Measurements from ENCODE around the gene TIMM50.

Gene TIMM50

GRCh38 chr19:39481676-39482075, 1.0 kb downstream of the TIMM50 start:
- 87 to 92% methylated on average over 11 of the region's 11 CpGs for WGBS, 2 experiments
- peak overlapping the region; percentile 88 for H3K4me3 ChIP-seq (ENCODE audit: insufficient read depth, low read depth, low read length)
- peaks cover 10% of the 10 kb centered on the region for H3K36me3 ChIP-seq (ENCODE audit: control insufficient read depth, insufficient read depth, low read length)
- H3K4me1 ChIP-seq (ENCODE audit: control insufficient read depth, insufficient read depth, low read length): peaks cover 6% of the 10 kb centered on the region
- no peaks in the 10 kb centered on the region for H3K27me3 ChIP-seq (ENCODE audit: control insufficient read depth, insufficient read depth, low read length, poor library complexity, severe bottlenecking)
- H3K9me3 ChIP-seq (ENCODE audit: control insufficient read depth, low read length): no peaks in the 10 kb centered on the region
- no peak overlapping the region for H3K27ac ChIP-seq (ENCODE audit: insufficient read depth, low read depth, low read length, poor library complexity, severe bottlenecking)

- no peaks in the 10 kb centered on the region for H3K27me3 ChIP-seq (ENCODE audit: control insufficient read depth, insufficient read depth, low read length, poor library complexity, severe bottlenecking)
- no peaks in the 10 kb centered on the region for H3K9me3 ChIP-seq (ENCODE audit: control insufficient read depth, low read length)
- peaks cover 10% of the 10 kb centered on the region for H3K36me3 ChIP-seq (ENCODE audit: control insufficient read depth, insufficient read depth, low read length)
- no peak overlapping the region for H3K4me3 ChIP-seq (ENCODE audit: insufficient read depth, low read depth, low read length)
- H3K4me1 ChIP-seq (ENCODE audit: control insufficient read depth, insufficient read depth, low read length): peaks cover 6% of the 10 kb centered on the region
- WGBS, 2 experiments: 93 to 94% methylated on average over 4 to 6 of the region's 6 CpGs
- H3K27ac ChIP-seq (ENCODE audit: insufficient read depth, low read depth, low read length, poor library complexity, severe bottlenecking): no peak overlapping the region
Observed at GRCh38 chr19:39483141-39483540, 2.5 kb downstream of the TIMM50 start.

DNA sequence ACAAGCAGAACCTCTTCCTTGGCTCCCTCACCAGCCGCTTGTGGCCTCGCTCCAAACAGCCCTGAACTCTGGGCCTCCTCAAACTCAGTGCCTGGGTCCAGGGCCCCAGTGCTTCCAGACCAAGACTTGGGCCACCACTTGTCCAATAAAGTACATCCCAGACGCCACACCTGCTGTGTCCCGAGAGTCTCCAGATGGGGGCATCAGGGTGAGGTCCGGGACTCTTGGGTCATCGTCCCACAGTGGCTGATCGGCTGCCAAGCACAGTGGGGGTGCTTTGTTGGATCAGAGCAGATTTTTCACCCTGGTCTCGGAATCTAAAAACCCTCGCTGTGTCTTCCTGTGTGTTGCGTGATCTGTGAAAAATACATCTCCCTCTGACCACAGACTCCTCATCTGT, 9.1 kb downstream of the TIMM50 start:
- no peaks in the 10 kb centered on the region for H3K9me3 ChIP-seq (ENCODE audit: control insufficient read depth, low read length)
- H3K4me3 ChIP-seq (ENCODE audit: insufficient read depth, low read depth, low read length): no peak overlapping the region
- 86 to 87% methylated on average over 10 of the region's 10 CpGs for WGBS, 2 experiments
- no peaks in the 10 kb centered on the region for H3K27me3 ChIP-seq (ENCODE audit: control insufficient read depth, insufficient read depth, low read length, poor library complexity, severe bottlenecking)
- no peak overlapping the region for H3K27ac ChIP-seq (ENCODE audit: insufficient read depth, low read depth, low read length, poor library complexity, severe bottlenecking)
- peaks cover 18% of the 10 kb centered on the region for H3K36me3 ChIP-seq (ENCODE audit: control insufficient read depth, insufficient read depth, low read length)
- H3K4me1 ChIP-seq (ENCODE audit: control insufficient read depth, insufficient read depth, low read length): no peaks in the 10 kb centered on the region

DNA sequence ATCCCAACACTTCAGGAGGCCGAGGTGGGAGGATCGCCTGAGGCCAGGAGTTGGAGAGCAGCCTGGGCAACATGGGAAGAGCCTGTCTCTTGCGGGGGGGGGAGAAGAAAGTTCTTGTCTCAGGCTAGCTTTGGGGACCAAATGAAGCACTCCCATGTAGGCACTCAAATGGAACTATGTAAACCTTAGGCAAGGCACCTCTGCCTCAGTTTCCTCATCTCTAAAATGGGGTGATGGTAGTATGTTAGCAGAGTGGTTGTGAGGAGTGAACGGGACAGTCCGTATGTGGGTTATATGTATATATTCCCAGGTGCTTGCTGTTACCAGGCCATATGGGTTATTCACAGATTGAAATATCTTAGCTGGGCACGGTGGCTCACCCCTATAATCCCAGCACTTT, 11.6 kb downstream of the TIMM50 start:
- 96% methylated on average over 6 of the region's 6 CpGs for WGBS, 2 experiments
- Histone ChIP-seq H3K9me3 (ENCODE audit: control insufficient read depth, low read length) (no peaks in the 10 kb centered on the region), H3K27me3 (ENCODE audit: control insufficient read depth, insufficient read depth, low read length, poor library complexity, severe bottlenecking) (no peaks in the 10 kb centered on the region), H3K4me1 (ENCODE audit: control insufficient read depth, insufficient read depth, low read length) (no peaks in the 10 kb centered on the region), H3K4me3 (ENCODE audit: insufficient read depth, low read depth, low read length) (no peak overlapping the region), H3K27ac (ENCODE audit: insufficient read depth, low read depth, low read length, poor library complexity, severe bottlenecking) (no peak overlapping the region), H3K36me3 (ENCODE audit: control insufficient read depth, insufficient read depth, low read length) (peaks cover 11% of the 10 kb centered on the region)

- 76 to 86% methylated on average over 2 of the region's 3 CpGs for WGBS, 2 experiments
Observed at GRCh38 chr19:39492788-39493187, 12.2 kb downstream of the TIMM50 start.

DNA sequence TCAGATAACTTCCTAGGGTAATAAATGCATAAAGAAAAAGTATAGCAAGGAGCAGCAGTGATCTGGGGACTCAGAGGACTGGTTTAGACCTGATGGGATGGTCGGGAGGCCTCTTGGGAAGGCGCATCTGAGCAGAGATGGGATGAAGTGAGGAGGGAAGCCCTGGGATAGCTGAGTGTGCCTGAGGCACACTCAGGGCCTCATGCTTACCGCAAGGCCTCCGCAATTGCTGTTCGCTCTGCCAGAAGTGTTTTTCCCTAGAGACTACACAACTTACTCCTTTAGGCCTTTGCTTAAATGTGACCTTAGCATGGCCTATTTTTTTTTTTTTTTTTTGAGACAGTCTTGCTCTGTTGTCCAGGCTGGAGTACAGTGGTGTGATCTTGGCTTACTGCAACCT, 14.0 kb downstream of the TIMM50 start:
- H3K4me1 ChIP-seq (ENCODE audit: control insufficient read depth, insufficient read depth, low read length): peaks cover 6% of the 10 kb centered on the region
- H3K4me3 ChIP-seq (ENCODE audit: insufficient read depth, low read depth, low read length): no peak overlapping the region
- peaks cover 22% of the 10 kb centered on the region for H3K27me3 ChIP-seq (ENCODE audit: control insufficient read depth, insufficient read depth, low read length, poor library complexity, severe bottlenecking)
- H3K27ac ChIP-seq (ENCODE audit: insufficient read depth, low read depth, low read length, poor library complexity, severe bottlenecking): no peak overlapping the region
- no peaks in the 10 kb centered on the region for H3K9me3 ChIP-seq (ENCODE audit: control insufficient read depth, low read length)
- WGBS, 2 experiments: 91 to 92% methylated on average over 5 of the region's 5 CpGs
- peaks cover 8% of the 10 kb centered on the region for H3K36me3 ChIP-seq (ENCODE audit: control insufficient read depth, insufficient read depth, low read length)

More at GRCh38 chr19:39492788-39493187, 12.2 kb downstream of the TIMM50 start:
- H3K4me1 ChIP-seq (ENCODE audit: control insufficient read depth, insufficient read depth, low read length): no peaks in the 10 kb centered on the region
- no peak overlapping the region for H3K4me3 ChIP-seq (ENCODE audit: insufficient read depth, low read depth, low read length)
- no peak overlapping the region for H3K27ac ChIP-seq (ENCODE audit: insufficient read depth, low read depth, low read length, poor library complexity, severe bottlenecking)
- H3K9me3 ChIP-seq (ENCODE audit: control insufficient read depth, low read length): no peaks in the 10 kb centered on the region
- peaks cover 11% of the 10 kb centered on the region for H3K36me3 ChIP-seq (ENCODE audit: control insufficient read depth, insufficient read depth, low read length)
- peaks cover 3% of the 10 kb centered on the region for H3K27me3 ChIP-seq (ENCODE audit: control insufficient read depth, insufficient read depth, low read length, poor library complexity, severe bottlenecking)

- WGBS, 2 experiments: 85 to 92% methylated on average over 5 of the region's 5 CpGs
- no peaks in the 10 kb centered on the region for H3K9me3 ChIP-seq (ENCODE audit: control insufficient read depth, low read length)
Observed at GRCh38 chr19:39496063-39496462, 15.4 kb downstream of the TIMM50 start.

DNA sequence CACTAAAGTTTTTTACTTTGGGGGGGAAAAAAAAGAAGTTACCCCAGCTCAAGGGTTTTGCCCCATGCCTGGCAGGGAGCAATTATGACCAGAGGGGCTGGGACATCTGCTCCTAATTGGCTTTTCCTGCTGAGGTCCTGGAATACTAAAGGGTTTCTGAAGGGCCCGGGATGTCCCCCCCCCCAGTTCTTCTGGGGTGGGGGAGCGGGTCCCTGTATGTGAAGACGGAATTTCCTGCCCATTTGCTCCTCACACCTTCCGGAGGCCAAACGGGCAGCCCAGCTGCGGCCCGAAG, 17.0 kb downstream of the TIMM50 start:
- Histone ChIP-seq H3K4me1 (ENCODE audit: control insufficient read depth, insufficient read depth, low read length) (peaks cover 6% of the 10 kb centered on the region), H3K27ac (ENCODE audit: insufficient read depth, low read depth, low read length, poor library complexity, severe bottlenecking) (no peak overlapping the region), H3K9me3 (ENCODE audit: control insufficient read depth, low read length) (no peaks in the 10 kb centered on the region), H3K4me3 (ENCODE audit: insufficient read depth, low read depth, low read length) (peak overlapping the region; percentile 11), H3K27me3 (ENCODE audit: control insufficient read depth, insufficient read depth, low read length, poor library complexity, severe bottlenecking) (peaks cover 52% of the 10 kb centered on the region), H3K36me3 (ENCODE audit: control insufficient read depth, insufficient read depth, low read length) (no peaks in the 10 kb centered on the region)
- 0% methylated on average over 7 of the region's 7 CpGs for WGBS, 2 experiments

More at GRCh38 chr19:39496063-39496462, 15.4 kb downstream of the TIMM50 start:
- no peak overlapping the region for H3K27ac ChIP-seq (ENCODE audit: insufficient read depth, low read depth, low read length, poor library complexity, severe bottlenecking)
- H3K36me3 ChIP-seq (ENCODE audit: control insufficient read depth, insufficient read depth, low read length): no peaks in the 10 kb centered on the region
- H3K4me1 ChIP-seq (ENCODE audit: control insufficient read depth, insufficient read depth, low read length): peaks cover 6% of the 10 kb centered on the region
- H3K4me3 ChIP-seq (ENCODE audit: insufficient read depth, low read depth, low read length): no peak overlapping the region
- peaks cover 36% of the 10 kb centered on the region for H3K27me3 ChIP-seq (ENCODE audit: control insufficient read depth, insufficient read depth, low read length, poor library complexity, severe bottlenecking)

DNA sequence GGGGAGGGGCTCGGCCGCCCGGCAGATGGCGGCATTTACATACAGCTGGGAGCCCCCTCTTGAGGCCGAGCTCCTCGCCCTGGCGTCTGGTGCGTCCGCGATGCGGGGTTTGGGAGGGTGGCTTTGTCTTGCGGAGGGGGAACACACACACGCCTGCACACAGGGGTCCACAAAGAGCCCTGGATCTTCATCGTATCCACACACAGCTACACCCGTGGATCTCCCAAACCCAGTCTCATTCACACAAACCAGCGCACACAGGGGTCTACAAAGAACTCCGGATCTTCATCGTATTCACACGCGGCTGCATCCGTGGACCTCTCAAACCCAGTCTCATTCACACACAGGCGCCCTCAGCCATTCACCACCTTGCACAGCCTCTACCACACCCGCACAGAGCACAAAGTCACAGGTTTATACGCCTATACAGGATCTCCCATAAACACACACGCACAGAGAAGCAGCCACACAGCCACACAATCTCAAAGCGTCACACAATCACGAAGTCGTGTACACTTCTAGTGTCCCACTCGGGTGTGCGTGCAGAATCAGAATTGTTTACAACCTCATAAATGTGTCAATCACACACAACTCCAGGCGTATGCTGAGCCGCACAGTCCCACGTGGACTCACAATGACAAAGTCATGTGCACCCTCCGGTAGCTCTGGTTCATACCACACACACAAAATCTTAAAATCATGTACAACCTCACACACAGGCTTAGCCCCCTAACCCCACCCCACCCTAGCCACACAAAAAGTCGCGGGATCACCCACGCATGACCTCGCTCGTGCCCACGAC, 17.6 kb downstream of the TIMM50 start:
- Histone ChIP-seq H3K27me3 (ENCODE audit: control insufficient read depth, insufficient read depth, low read length, poor library complexity, severe bottlenecking) (peaks cover 57% of the 10 kb centered on the region), H3K4me1 (ENCODE audit: control insufficient read depth, insufficient read depth, low read length) (peaks cover 6% of the 10 kb centered on the region), H3K36me3 (ENCODE audit: control insufficient read depth, insufficient read depth, low read length) (no peaks in the 10 kb centered on the region), H3K9me3 (ENCODE audit: control insufficient read depth, low read length) (no peaks in the 10 kb centered on the region), H3K4me3 (ENCODE audit: insufficient read depth, low read depth, low read length) (peak overlapping the region; percentile 11), H3K27ac (ENCODE audit: insufficient read depth, low read depth, low read length, poor library complexity, severe bottlenecking) (peak overlapping the region; percentile 64)
- WGBS, 2 experiments: 3% methylated on average over 40 of the region's 40 CpGs

- H3K9me3 ChIP-seq (ENCODE audit: control insufficient read depth, low read length): no peaks in the 10 kb centered on the region
- peaks cover 6% of the 10 kb centered on the region for H3K4me1 ChIP-seq (ENCODE audit: control insufficient read depth, insufficient read depth, low read length)
- H3K4me3 ChIP-seq (ENCODE audit: insufficient read depth, low read depth, low read length): peak within 1 kb of the TSS; percentile 31
- 2% methylated on average over 57 to 60 of the region's 60 CpGs for WGBS, 2 experiments
- no peaks in the 10 kb centered on the region for H3K36me3 ChIP-seq (ENCODE audit: control insufficient read depth, insufficient read depth, low read length)
- peaks cover 65% of the 10 kb centered on the region for H3K27me3 ChIP-seq (ENCODE audit: control insufficient read depth, insufficient read depth, low read length, poor library complexity, severe bottlenecking)
- H3K27ac ChIP-seq (ENCODE audit: insufficient read depth, low read depth, low read length, poor library complexity, severe bottlenecking): peak within 1 kb of the TSS; percentile 64
Observed at GRCh38 chr19:39498798-39499642, 18.4 kb downstream of the TIMM50 start, which contains the start of gene DLL3. Gene DLL3 (plus strand): TSS chr19:39498947. CDS start chr19:39498975, 28 bp downstream.
